Measurements from ENCODE around the gene GAA. TPM values are rescaled to one million over a fixed set of nuclear protein-coding genes. Genes with fewer than 3 reads are reported as not detected.

GAA gene
- total and polyA plus RNA-seq, 2 of the 13 experiments (the other 11 are each of a cell fraction or from before 2014, with no cell fraction given): 21.6 to 36.4 TPM

DNA sequence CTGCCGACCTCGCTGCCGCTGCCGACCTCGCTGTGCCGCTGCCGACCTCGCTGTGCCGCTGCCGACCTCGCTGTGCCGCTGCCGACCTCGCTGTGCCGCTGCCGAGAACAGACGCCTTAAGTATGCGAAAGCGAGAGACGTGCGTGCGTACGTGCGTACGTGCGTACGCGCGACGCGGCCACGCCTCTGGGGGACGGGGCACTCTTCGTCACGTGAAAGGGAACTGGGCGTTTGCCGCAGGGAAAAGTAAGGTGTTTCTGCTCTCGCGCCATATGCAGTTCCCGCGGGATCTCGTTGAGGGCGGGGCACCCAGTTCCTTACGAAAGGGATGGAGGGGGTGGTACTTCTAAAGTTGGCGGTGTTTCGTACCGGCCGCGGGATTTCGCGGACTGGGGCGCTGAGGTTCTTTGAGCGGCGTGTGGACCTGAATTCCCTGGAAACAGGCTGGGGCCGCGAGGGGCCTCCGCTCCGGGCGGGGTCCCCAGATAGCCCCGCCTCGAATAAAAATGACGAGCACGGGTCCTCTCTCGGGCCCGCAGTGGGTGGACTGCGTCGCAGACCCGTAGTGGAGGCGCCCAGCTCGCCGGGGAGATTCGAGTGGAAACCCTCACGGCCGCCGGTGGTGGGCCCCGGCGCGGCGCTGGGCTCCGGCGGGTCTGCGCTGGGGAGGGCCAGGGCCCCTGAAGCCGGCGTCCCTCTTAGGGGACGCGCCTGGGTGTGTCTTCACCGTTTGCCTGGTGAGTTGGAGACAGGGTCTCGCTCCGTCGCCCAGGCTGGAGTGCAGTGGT lies 45.8 kb downstream of the GAA start, which contains the start of gene EIF4A3 (continued):
- TF ChIP-seq, protein P1, sequence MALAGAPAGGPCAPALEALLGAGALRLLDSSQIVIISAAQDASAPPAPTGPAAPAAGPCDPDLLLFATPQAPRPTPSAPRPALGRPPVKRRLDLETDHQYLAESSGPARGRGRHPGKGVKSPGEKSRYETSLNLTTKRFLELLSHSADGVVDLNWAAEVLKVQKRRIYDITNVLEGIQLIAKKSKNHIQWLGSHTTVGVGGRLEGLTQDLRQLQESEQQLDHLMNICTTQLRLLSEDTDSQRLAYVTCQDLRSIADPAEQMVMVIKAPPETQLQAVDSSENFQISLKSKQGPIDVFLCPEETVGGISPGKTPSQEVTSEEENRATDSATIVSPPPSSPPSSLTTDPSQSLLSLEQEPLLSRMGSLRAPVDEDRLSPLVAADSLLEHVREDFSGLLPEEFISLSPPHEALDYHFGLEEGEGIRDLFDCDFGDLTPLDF (CRISPR knock-in tag; IDR thresholded peaks at IDR 0.05): peak; percentile 82
- TF ChIP-seq, protein P2, sequence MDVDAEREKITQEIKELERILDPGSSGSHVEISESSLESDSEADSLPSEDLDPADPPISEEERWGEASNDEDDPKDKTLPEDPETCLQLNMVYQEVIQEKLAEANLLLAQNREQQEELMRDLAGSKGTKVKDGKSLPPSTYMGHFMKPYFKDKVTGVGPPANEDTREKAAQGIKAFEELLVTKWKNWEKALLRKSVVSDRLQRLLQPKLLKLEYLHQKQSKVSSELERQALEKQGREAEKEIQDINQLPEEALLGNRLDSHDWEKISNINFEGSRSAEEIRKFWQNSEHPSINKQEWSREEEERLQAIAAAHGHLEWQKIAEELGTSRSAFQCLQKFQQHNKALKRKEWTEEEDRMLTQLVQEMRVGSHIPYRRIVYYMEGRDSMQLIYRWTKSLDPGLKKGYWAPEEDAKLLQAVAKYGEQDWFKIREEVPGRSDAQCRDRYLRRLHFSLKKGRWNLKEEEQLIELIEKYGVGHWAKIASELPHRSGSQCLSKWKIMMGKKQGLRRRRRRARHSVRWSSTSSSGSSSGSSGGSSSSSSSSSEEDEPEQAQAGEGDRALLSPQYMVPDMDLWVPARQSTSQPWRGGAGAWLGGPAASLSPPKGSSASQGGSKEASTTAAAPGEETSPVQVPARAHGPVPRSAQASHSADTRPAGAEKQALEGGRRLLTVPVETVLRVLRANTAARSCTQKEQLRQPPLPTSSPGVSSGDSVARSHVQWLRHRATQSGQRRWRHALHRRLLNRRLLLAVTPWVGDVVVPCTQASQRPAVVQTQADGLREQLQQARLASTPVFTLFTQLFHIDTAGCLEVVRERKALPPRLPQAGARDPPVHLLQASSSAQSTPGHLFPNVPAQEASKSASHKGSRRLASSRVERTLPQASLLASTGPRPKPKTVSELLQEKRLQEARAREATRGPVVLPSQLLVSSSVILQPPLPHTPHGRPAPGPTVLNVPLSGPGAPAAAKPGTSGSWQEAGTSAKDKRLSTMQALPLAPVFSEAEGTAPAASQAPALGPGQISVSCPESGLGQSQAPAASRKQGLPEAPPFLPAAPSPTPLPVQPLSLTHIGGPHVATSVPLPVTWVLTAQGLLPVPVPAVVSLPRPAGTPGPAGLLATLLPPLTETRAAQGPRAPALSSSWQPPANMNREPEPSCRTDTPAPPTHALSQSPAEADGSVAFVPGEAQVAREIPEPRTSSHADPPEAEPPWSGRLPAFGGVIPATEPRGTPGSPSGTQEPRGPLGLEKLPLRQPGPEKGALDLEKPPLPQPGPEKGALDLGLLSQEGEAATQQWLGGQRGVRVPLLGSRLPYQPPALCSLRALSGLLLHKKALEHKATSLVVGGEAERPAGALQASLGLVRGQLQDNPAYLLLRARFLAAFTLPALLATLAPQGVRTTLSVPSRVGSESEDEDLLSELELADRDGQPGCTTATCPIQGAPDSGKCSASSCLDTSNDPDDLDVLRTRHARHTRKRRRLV (CRISPR knock-in tag; IDR thresholded peaks at IDR 0.05): no peak
- TF ChIP-seq, protein P3, sequence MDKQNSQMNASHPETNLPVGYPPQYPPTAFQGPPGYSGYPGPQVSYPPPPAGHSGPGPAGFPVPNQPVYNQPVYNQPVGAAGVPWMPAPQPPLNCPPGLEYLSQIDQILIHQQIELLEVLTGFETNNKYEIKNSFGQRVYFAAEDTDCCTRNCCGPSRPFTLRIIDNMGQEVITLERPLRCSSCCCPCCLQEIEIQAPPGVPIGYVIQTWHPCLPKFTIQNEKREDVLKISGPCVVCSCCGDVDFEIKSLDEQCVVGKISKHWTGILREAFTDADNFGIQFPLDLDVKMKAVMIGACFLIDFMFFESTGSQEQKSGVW (CRISPR knock-in tag; IDR thresholded peaks at IDR 0.05; ENCODE audit: borderline replicate concordance): no peak
- TF ChIP-seq GFI1 (CRISPR knock-in tag; IDR thresholded peaks at IDR 0.05; ENCODE audit: borderline replicate concordance): peak; percentile 80; the same call in 1 of the 2 replicates
- no peak for TF ChIP-seq TCF7 (IDR thresholded peaks at IDR 0.05; ENCODE audit: low read depth)
- TF ChIP-seq ZNF792 (CRISPR knock-in tag; IDR thresholded peaks at IDR 0.05): peak; percentile 82
- TF ChIP-seq PRMT3 (CRISPR knock-in tag; IDR thresholded peaks at IDR 0.05; ENCODE audit: borderline replicate concordance, low read depth): peak; percentile 89; the same call in 1 of the 2 replicates
- TF ChIP-seq, protein P4, sequence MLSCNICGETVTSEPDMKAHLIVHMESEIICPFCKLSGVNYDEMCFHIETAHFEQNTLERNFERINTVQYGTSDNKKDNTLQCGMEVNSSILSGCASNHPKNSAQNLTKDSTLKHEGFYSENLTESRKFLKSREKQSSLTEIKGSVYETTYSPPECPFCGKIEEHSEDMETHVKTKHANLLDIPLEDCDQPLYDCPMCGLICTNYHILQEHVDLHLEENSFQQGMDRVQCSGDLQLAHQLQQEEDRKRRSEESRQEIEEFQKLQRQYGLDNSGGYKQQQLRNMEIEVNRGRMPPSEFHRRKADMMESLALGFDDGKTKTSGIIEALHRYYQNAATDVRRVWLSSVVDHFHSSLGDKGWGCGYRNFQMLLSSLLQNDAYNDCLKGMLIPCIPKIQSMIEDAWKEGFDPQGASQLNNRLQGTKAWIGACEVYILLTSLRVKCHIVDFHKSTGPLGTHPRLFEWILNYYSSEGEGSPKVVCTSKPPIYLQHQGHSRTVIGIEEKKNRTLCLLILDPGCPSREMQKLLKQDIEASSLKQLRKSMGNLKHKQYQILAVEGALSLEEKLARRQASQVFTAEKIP (CRISPR knock-in tag; IDR thresholded peaks at IDR 0.05; ENCODE audit: borderline replicate concordance): no peak
- TF ChIP-seq, protein P5, sequence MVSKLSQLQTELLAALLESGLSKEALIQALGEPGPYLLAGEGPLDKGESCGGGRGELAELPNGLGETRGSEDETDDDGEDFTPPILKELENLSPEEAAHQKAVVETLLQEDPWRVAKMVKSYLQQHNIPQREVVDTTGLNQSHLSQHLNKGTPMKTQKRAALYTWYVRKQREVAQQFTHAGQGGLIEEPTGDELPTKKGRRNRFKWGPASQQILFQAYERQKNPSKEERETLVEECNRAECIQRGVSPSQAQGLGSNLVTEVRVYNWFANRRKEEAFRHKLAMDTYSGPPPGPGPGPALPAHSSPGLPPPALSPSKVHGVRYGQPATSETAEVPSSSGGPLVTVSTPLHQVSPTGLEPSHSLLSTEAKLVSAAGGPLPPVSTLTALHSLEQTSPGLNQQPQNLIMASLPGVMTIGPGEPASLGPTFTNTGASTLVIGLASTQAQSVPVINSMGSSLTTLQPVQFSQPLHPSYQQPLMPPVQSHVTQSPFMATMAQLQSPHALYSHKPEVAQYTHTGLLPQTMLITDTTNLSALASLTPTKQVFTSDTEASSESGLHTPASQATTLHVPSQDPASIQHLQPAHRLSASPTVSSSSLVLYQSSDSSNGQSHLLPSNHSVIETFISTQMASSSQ (IDR thresholded peaks at IDR 0.05; ENCODE audit: low read depth): peak; percentile 31; the same call in 1 of the 2 replicates
- TF ChIP-seq, protein P5 (CRISPR knock-in tag; IDR thresholded peaks at IDR 0.05; ENCODE audit: borderline replicate concordance): peak; percentile 87
- TF ChIP-seq, protein P6, sequence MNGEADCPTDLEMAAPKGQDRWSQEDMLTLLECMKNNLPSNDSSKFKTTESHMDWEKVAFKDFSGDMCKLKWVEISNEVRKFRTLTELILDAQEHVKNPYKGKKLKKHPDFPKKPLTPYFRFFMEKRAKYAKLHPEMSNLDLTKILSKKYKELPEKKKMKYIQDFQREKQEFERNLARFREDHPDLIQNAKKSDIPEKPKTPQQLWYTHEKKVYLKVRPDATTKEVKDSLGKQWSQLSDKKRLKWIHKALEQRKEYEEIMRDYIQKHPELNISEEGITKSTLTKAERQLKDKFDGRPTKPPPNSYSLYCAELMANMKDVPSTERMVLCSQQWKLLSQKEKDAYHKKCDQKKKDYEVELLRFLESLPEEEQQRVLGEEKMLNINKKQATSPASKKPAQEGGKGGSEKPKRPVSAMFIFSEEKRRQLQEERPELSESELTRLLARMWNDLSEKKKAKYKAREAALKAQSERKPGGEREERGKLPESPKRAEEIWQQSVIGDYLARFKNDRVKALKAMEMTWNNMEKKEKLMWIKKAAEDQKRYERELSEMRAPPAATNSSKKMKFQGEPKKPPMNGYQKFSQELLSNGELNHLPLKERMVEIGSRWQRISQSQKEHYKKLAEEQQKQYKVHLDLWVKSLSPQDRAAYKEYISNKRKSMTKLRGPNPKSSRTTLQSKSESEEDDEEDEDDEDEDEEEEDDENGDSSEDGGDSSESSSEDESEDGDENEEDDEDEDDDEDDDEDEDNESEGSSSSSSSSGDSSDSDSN (CRISPR knock-in tag; IDR thresholded peaks at IDR 0.05): peak; percentile 90
- TF ChIP-seq RCOR2 (CRISPR knock-in tag; IDR thresholded peaks at IDR 0.05): 0 out of 2 replicates have a peak, but pooled peaks have one; percentile 25

All from HepG2 (cell line).